Upper lobe of left lung (tissue), 4 donors: Measurements from ENCODE around the gene DCP1B.
A peak's percentile ranks its signal among the peaks of the same experiment; 100 is the strongest.

Source experiments
- CTCF ChIP-seq, 6 experiments: fragments of 450-650 bp in 4 of 6; fragments of 200-600 bp in 2 of 6; sonication (generic) in 2 of 6; IDR thresholded peaks; one replicate each; pipeline ENCODE4 v1.5.1; 2016 to 2019; ENCODE audit warnings: antibody characterized with exemption in 6 of 6
- EP300 ChIP-seq, 4 donors: sonication (generic); formaldehyde crosslinking; IDR thresholded peaks; one replicate each; pipeline ENCODE4 v1.5.1; 2017; ENCODE audit warnings: antibody characterized with exemption in 4 of 4, control low read depth in 2 of 4
- POLR2A ChIP-seq, 4 donors: fragments of 450-650 bp; IDR thresholded peaks; one replicate each; pipeline ENCODE4 v1.5.1; 2016 to 2017; ENCODE audit warnings: antibody characterized with exemption in 4 of 4, mild to moderate bottlenecking in 2 of 4

GRCh38 chr12:2004113-2004929 is at the start of gene DCP1B:
- TF ChIP-seq CTCF (IDR thresholded peaks at IDR 0.05) (peak in 4 of 6 experiments; percentile 14 to 61 (median 36)), POLR2A (IDR thresholded peaks at IDR 0.05) (peak in 2 of 4 donors; percentile 56 to 77), EP300 (IDR thresholded peaks at IDR 0.05) (peak in 1 of 4 donors; percentile 69)
